Measurements from ENCODE around the gene ASTN2. TPM values are rescaled to one million over a fixed set of nuclear protein-coding genes. Genes with fewer than 3 reads are reported as not detected.

ASTN2 gene
- total RNA-seq, 4 donors from 2014 or later: 4.0 to 7.0 (median 4.9) TPM

- ATAC-seq: no peak
- H3K27me3 ChIP-seq: no peaks in the 10 kb centered on the region
- peaks cover 0 to 16% (median 0%) of the 10 kb centered on the region in 3 donors for H3K4me1 ChIP-seq
- no peak overlapping the region for H3K27ac ChIP-seq
- no peaks in the 10 kb centered on the region for H3K9me3 ChIP-seq
- H3K36me3 ChIP-seq: no peaks in the 10 kb centered on the region
- TF ChIP-seq EP300 (IDR thresholded peaks at IDR 0.05) (no peak), POLR2AphosphoS5 (IDR thresholded peaks at IDR 0.05) (no peak), POLR2A (IDR thresholded peaks at IDR 0.05) (no peak), CTCF (IDR thresholded peaks at IDR 0.05) (no peak)
- WGBS, 2 donors (ENCODE audit: low coverage in 1 of 2): 82 to 87% methylated on average over 3 to 4 of the region's 6 CpGs
- no peak overlapping the region for H3K4me3 ChIP-seq
Measured at GRCh38 chr9:116476002-116476401, 938.9 kb downstream of the ASTN2 start.

- peaks cover 0 to 16% (median 0%) of the 10 kb centered on the region in 3 donors for H3K4me1 ChIP-seq
- no peaks in the 10 kb centered on the region for H3K27me3 ChIP-seq
- H3K27ac ChIP-seq: no peak overlapping the region
- no peak overlapping the region for H3K4me3 ChIP-seq
- H3K9me3 ChIP-seq: no peaks in the 10 kb centered on the region
- no peak for TF ChIP-seq POLR2A (IDR thresholded peaks at IDR 0.05)
- TF ChIP-seq CTCF (IDR thresholded peaks at IDR 0.05): no peak
- TF ChIP-seq POLR2AphosphoS5 (IDR thresholded peaks at IDR 0.05): no peak
- TF ChIP-seq EP300 (IDR thresholded peaks at IDR 0.05): no peak
- no peak for ATAC-seq
- H3K36me3 ChIP-seq: no peaks in the 10 kb centered on the region
- WGBS, 2 donors (ENCODE audit: low coverage in 1 of 2): no CpG with 5 or more reads among the region's 1 CpG
Measured at GRCh38 chr9:116475201-116475600, 939.7 kb downstream of the ASTN2 start.

DNA sequence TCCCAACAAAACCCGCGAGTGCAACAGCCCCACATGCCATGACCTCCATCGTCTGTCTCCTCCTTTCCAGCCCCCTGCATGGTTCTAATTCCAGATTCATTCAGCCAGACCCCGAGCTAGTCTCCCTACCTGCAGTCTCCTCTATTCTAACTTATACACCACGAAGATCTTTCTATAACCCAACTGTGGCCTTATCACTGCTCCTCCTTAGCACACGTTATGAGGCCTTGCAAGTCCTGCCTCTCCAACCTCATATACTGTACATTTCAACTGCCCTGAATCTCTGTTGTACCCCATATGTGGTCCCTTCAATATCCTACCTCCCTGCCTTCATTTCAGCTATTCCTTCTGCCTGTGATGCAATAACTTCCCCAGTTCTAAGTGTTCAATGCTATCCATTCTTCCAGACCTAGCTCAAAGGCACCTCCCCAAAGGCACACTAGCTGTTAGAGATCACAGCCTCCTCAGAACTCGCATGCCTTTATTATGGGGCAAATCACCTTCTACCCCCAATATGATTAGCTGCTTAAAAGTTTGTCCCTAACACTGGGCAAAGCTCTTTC lies 942.8 kb downstream of the ASTN2 start:
- Histone ChIP-seq H3K27ac (peak overlapping the region in 2 of 4 donors; percentile 9 to 45), H3K27me3 (no peaks in the 10 kb centered on the region), H3K36me3 (no peaks in the 10 kb centered on the region), H3K4me1 (peaks cover 0 to 16% (median 0%) of the 10 kb centered on the region in 3 donors), H3K9me3 (no peaks in the 10 kb centered on the region), H3K4me3 (no peak overlapping the region)
- no peak for ATAC-seq
- WGBS, 2 donors (ENCODE audit: low coverage in 1 of 2): 88 to 94% methylated on average over 2 to 6 of the region's 7 CpGs
- TF ChIP-seq POLR2AphosphoS5 (IDR thresholded peaks at IDR 0.05) (no peak), EP300 (IDR thresholded peaks at IDR 0.05) (no peak), POLR2A (IDR thresholded peaks at IDR 0.05) (no peak), CTCF (IDR thresholded peaks at IDR 0.05) (no peak)

- Histone ChIP-seq H3K4me3 (no peak overlapping the region), H3K9me3 (no peaks in the 10 kb centered on the region), H3K27me3 (no peaks in the 10 kb centered on the region), H3K36me3 (no peaks in the 10 kb centered on the region), H3K4me1 (peaks cover 0 to 12% (median 0%) of the 10 kb centered on the region in 3 donors), H3K27ac (peak overlapping the region in 3 of 4 donors; percentile 9 to 57 (median 45))
- ATAC-seq: no peak
- 9 to 11% methylated on average over 6 of the region's 7 CpGs for WGBS, 2 donors (ENCODE audit: low coverage in 1 of 2)
- TF ChIP-seq CTCF (IDR thresholded peaks at IDR 0.05) (no peak), POLR2AphosphoS5 (IDR thresholded peaks at IDR 0.05) (peak; percentile 54)
Measured at GRCh38 chr9:116471093-116471906, 943.6 kb downstream of the ASTN2 start.
